ENCODE measurements around the gene NEK8. TPM values are rescaled to one million over a fixed set of nuclear protein-coding genes. Genes with fewer than 3 reads are reported as not detected.
A peak's percentile ranks its signal among the peaks of the same experiment; 100 is the strongest.
"Not testable (repeated sequence)": the region's sequence is repeated elsewhere in the genome, so short reads cannot be mapped to it uniquely, and the experiment has no call there.

Gene NEK8
- total and polyA plus RNA-seq, 2 donors = 2.2 to 5.1 TPM

GRCh38 chr17:28723159-28723835 lies 5.3 kb upstream of the NEK8 start:
- Histone ChIP-seq H3K4me1 (ENCODE audit: control insufficient read depth in 2 of 2, insufficient read depth in 2 of 2, low read length in 2 of 2) (peaks cover 20 to 76% of the 10 kb centered on the region in 2 donors), H3K36me3 (ENCODE audit: control insufficient read depth in 2 of 2, insufficient read depth in 2 of 2, low read length in 1 of 2) (peaks cover 39 to 46% of the 10 kb centered on the region in 2 donors), H3K4me3 (ENCODE audit: low read length in 2 of 2) (no peak overlapping the region), H3K27ac (ENCODE audit: low read depth in 1 of 2, low read length in 1 of 2) (no peak overlapping the region), H3K9me3 (ENCODE audit: control insufficient read depth in 2 of 2, insufficient read depth in 1 of 2, low read length in 1 of 2) (peaks cover 0 to 4% of the 10 kb centered on the region in 2 donors), H3K27me3 (ENCODE audit: control insufficient read depth in 2 of 2, insufficient read depth in 1 of 2, low read length in 1 of 2) (peaks cover 5 to 19% of the 10 kb centered on the region in 2 donors)
- WGBS = 98% methylated on average over 6 of the region's 6 CpGs
- no peak for DNase-seq (ENCODE audit: low read depth in 6 of 9, low spot score in 9 of 9)

DNA sequence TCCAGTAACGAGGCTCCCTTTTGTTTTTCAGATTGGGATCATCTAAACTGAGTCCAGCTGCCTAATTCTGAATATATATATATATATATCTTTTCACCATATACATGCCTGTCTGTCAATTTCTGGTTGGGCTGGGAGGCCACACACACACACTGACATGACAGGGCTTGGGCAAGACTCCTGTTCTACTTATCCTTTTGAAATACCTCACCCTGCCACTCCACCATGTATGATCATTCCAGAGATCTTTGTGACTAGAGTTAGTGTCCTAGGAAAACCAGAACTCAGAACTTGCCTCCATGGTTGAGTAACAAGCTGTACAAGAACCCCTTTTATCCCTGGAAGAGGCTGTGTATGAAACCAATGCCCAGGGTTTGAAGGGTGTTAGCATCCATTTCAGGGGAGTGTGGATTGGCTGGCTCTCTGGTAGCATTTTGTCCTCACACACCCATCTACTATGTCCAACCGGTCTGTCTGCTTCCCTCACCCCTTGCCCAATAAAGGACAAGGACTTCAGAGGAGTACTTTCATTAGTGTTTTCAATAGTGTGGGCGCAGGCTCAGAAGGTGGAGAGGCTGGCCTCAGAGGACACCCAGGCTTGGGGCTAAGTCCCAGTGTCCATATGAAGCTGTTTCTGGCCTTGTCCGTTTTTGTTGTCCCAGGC lies 4.6 kb upstream of the NEK8 start:
- peak overlapping the region in 1 of 2 donors; percentile 21 for H3K27ac ChIP-seq (ENCODE audit: low read depth in 1 of 2, low read length in 1 of 2)
- H3K4me1 ChIP-seq (ENCODE audit: control insufficient read depth in 2 of 2, insufficient read depth in 2 of 2, low read length in 2 of 2) = peaks cover 18 to 72% of the 10 kb centered on the region in 2 donors
- not testable (repeated sequence) for DNase-seq (ENCODE audit: low read depth in 6 of 9, low spot score in 9 of 9); H3K9me3 ChIP-seq (ENCODE audit: control insufficient read depth in 2 of 2, insufficient read depth in 1 of 2, low read length in 1 of 2); H3K4me3 ChIP-seq (ENCODE audit: low read length in 2 of 2)
- H3K36me3 ChIP-seq (ENCODE audit: control insufficient read depth in 2 of 2, insufficient read depth in 2 of 2, low read length in 1 of 2) = peaks cover 39 to 46% of the 10 kb centered on the region in 2 donors
- H3K27me3 ChIP-seq (ENCODE audit: control insufficient read depth in 2 of 2, insufficient read depth in 1 of 2, low read length in 1 of 2) = peaks cover 0 to 13% of the 10 kb centered on the region in 2 donors
- WGBS = 97% methylated on average over 4 of the region's 4 CpGs

- no peak for DNase-seq (ENCODE audit: low read depth in 6 of 9, low spot score in 9 of 9)
- Histone ChIP-seq H3K4me1 (ENCODE audit: control insufficient read depth in 2 of 2, insufficient read depth in 2 of 2, low read length in 2 of 2) (peaks cover 22 to 71% of the 10 kb centered on the region in 2 donors), H3K9me3 (ENCODE audit: control insufficient read depth in 2 of 2, insufficient read depth in 1 of 2, low read length in 1 of 2) (peaks cover 0 to 6% of the 10 kb centered on the region in 2 donors), H3K36me3 (ENCODE audit: control insufficient read depth in 2 of 2, insufficient read depth in 2 of 2, low read length in 1 of 2) (peaks cover 39 to 46% of the 10 kb centered on the region in 2 donors), H3K27me3 (ENCODE audit: control insufficient read depth in 2 of 2, insufficient read depth in 1 of 2, low read length in 1 of 2) (peaks cover 0 to 8% of the 10 kb centered on the region in 2 donors), H3K4me3 (ENCODE audit: low read length in 2 of 2) (no peak overlapping the region), H3K27ac (ENCODE audit: low read depth in 1 of 2, low read length in 1 of 2) (peak overlapping the region; percentile 12 to 21)
- 96% methylated on average over 10 of the region's 10 CpGs for WGBS
These were observed 4.0 kb upstream of the NEK8 start for GRCh38 chr17:28724500-28725165.

GRCh38 chr17:28725166-28725659 lies 3.4 kb upstream of the NEK8 start:
- peaks cover 0 to 6% of the 10 kb centered on the region in 2 donors for H3K9me3 ChIP-seq (ENCODE audit: control insufficient read depth in 2 of 2, insufficient read depth in 1 of 2, low read length in 1 of 2)
- no peak for DNase-seq (ENCODE audit: low read depth in 6 of 9, low spot score in 9 of 9)
- H3K27me3 ChIP-seq (ENCODE audit: control insufficient read depth in 2 of 2, insufficient read depth in 1 of 2, low read length in 1 of 2) = peaks cover 0 to 8% of the 10 kb centered on the region in 2 donors
- H3K4me1 ChIP-seq (ENCODE audit: control insufficient read depth in 2 of 2, insufficient read depth in 2 of 2, low read length in 2 of 2) = peaks cover 22 to 71% of the 10 kb centered on the region in 2 donors
- WGBS = 73% methylated on average over 20 of the region's 20 CpGs
- H3K36me3 ChIP-seq (ENCODE audit: control insufficient read depth in 2 of 2, insufficient read depth in 2 of 2, low read length in 1 of 2) = peaks cover 39 to 46% of the 10 kb centered on the region in 2 donors
- peak overlapping the region in 1 of 2 donors; percentile 33 for H3K4me3 ChIP-seq (ENCODE audit: low read length in 2 of 2)
- peak overlapping the region; percentile 15 to 19 for H3K27ac ChIP-seq (ENCODE audit: low read depth in 1 of 2, low read length in 1 of 2)

GRCh38 chr17:28725660-28726225 lies 2.8 kb upstream of the NEK8 start:
- H3K4me3 ChIP-seq (ENCODE audit: low read length in 2 of 2) = peak overlapping the region; percentile 33 to 61
- H3K36me3 ChIP-seq (ENCODE audit: control insufficient read depth in 2 of 2, insufficient read depth in 2 of 2, low read length in 1 of 2) = peaks cover 39 to 45% of the 10 kb centered on the region in 2 donors
- WGBS = 2% methylated on average over 45 of the region's 45 CpGs
- peak in 3 of 9 donors; percentile 34 to 64 (median 50) for DNase-seq (ENCODE audit: low read depth in 6 of 9, low spot score in 9 of 9)
- peak overlapping the region in 1 of 2 donors; percentile 65 for H3K27ac ChIP-seq (ENCODE audit: low read depth in 1 of 2, low read length in 1 of 2)
- peaks cover 0 to 6% of the 10 kb centered on the region in 2 donors for H3K9me3 ChIP-seq (ENCODE audit: control insufficient read depth in 2 of 2, insufficient read depth in 1 of 2, low read length in 1 of 2)
- peaks cover 21 to 68% of the 10 kb centered on the region in 2 donors for H3K4me1 ChIP-seq (ENCODE audit: control insufficient read depth in 2 of 2, insufficient read depth in 2 of 2, low read length in 2 of 2)
- peaks cover 0 to 8% of the 10 kb centered on the region in 2 donors for H3K27me3 ChIP-seq (ENCODE audit: control insufficient read depth in 2 of 2, insufficient read depth in 1 of 2, low read length in 1 of 2)

GRCh38 chr17:28726226-28726626 lies 2.4 kb upstream of the NEK8 start, which contains the start of gene TLCD1:
Gene TLCD1, minus strand, starts transcription at chr17:28726233. Its CDS starts 136 bp downstream, at chr17:28726097.
- H3K27me3 ChIP-seq (ENCODE audit: control insufficient read depth in 2 of 2, insufficient read depth in 1 of 2, low read length in 1 of 2) = peaks cover 0 to 8% of the 10 kb centered on the region in 2 donors
- H3K4me1 ChIP-seq (ENCODE audit: control insufficient read depth in 2 of 2, insufficient read depth in 2 of 2, low read length in 2 of 2) = peaks cover 16 to 63% of the 10 kb centered on the region in 2 donors
- peak within 1 kb of the TSS; percentile 61 to 91 for H3K4me3 ChIP-seq (ENCODE audit: low read length in 2 of 2)
- WGBS = under 1% methylated on average over 49 of the region's 49 CpGs
- peaks cover 35 to 40% of the 10 kb centered on the region in 2 donors for H3K36me3 ChIP-seq (ENCODE audit: control insufficient read depth in 2 of 2, insufficient read depth in 2 of 2, low read length in 1 of 2)
- H3K27ac ChIP-seq (ENCODE audit: low read depth in 1 of 2, low read length in 1 of 2) = peak within 1 kb of the TSS; percentile 73
- peaks cover 0 to 6% of the 10 kb centered on the region in 2 donors for H3K9me3 ChIP-seq (ENCODE audit: control insufficient read depth in 2 of 2, insufficient read depth in 1 of 2, low read length in 1 of 2)
- DNase-seq (ENCODE audit: low read depth in 6 of 9, low spot score in 9 of 9) = peak in 2 of 9 donors; percentile 64 to 66

- Histone ChIP-seq H3K4me1 (ENCODE audit: control insufficient read depth in 2 of 2, insufficient read depth in 2 of 2, low read length in 2 of 2) (peaks cover 16 to 57% of the 10 kb centered on the region in 2 donors), H3K27ac (ENCODE audit: low read depth in 1 of 2, low read length in 1 of 2) (peak overlapping the region; percentile 73), H3K4me3 (ENCODE audit: low read length in 2 of 2) (peak overlapping the region; percentile 61 to 91), H3K27me3 (ENCODE audit: control insufficient read depth in 2 of 2, insufficient read depth in 1 of 2, low read length in 1 of 2) (peaks cover 0 to 8% of the 10 kb centered on the region in 2 donors), H3K36me3 (ENCODE audit: control insufficient read depth in 2 of 2, insufficient read depth in 2 of 2, low read length in 1 of 2) (peaks cover 29 to 34% of the 10 kb centered on the region in 2 donors), H3K9me3 (ENCODE audit: control insufficient read depth in 2 of 2, insufficient read depth in 1 of 2, low read length in 1 of 2) (peaks cover 0 to 6% of the 10 kb centered on the region in 2 donors)
- peak in 8 of 9 donors; percentile 79 to 94 (median 88) for DNase-seq (ENCODE audit: low read depth in 6 of 9, low spot score in 9 of 9)
- WGBS = under 1% methylated on average over 57 of the region's 57 CpGs
These were observed 1.7 kb upstream of the NEK8 start for GRCh38 chr17:28726627-28727491.

GRCh38 chr17:28729950-28730330 lies 1.4 kb downstream of the NEK8 start:
- Histone ChIP-seq H3K27ac (ENCODE audit: low read depth in 1 of 2, low read length in 1 of 2) (no peak overlapping the region), H3K36me3 (ENCODE audit: control insufficient read depth in 2 of 2, insufficient read depth in 2 of 2, low read length in 1 of 2) (peaks cover under 1 to 3% of the 10 kb centered on the region in 2 donors), H3K27me3 (ENCODE audit: control insufficient read depth in 2 of 2, insufficient read depth in 1 of 2, low read length in 1 of 2) (peaks cover 0 to 8% of the 10 kb centered on the region in 2 donors), H3K9me3 (ENCODE audit: control insufficient read depth in 2 of 2, insufficient read depth in 1 of 2, low read length in 1 of 2) (peaks cover 0 to 11% of the 10 kb centered on the region in 2 donors), H3K4me1 (ENCODE audit: control insufficient read depth in 2 of 2, insufficient read depth in 2 of 2, low read length in 2 of 2) (peaks cover 16 to 36% of the 10 kb centered on the region in 2 donors), H3K4me3 (ENCODE audit: low read length in 2 of 2) (no peak overlapping the region)
- no peak for DNase-seq (ENCODE audit: low read depth in 6 of 9, low spot score in 9 of 9)
- WGBS = 95% methylated on average over 11 of the region's 11 CpGs
